HepG2 (cell line): Measurements from ENCODE around the gene VNN1. TPM values are rescaled to one million over a fixed set of nuclear protein-coding genes. Genes with fewer than 3 reads are reported as not detected.

Experiments used
- ATAC-seq: fragments of 200-7000 bp; cut with Tn5 transposase; 3 replicates; pipeline ENCODE4 v1.9.1; 2020; ENCODE audit warnings: mild to moderate bottlenecking, moderate library complexity
- BruUV-seq: library from RNA; stranded (reverse); fragments of 400-500 nt; replicated peaks from 2 replicates; lab custom pipeline; 2021; lab: Mats Ljungman, UMichigan
- CTCF ChIA-PET: fragments of 300-600 bp; formaldehyde crosslinking; extraction: SDS; loops from one replicate; lab custom pipeline; 2021; ENCODE audit warnings: low total read pairs, inconsistent platforms, low intra/inter-chr PET ratio; lab: Yijun Ruan, JAX
- POLR2A ChIA-PET: fragments of 350-600 bp; sonication (Branson Sonifier 250); formaldehyde crosslinking; loops from one replicate; lab custom pipeline; 2020; ENCODE audit warnings: antibody characterized with exemption, inconsistent platforms; lab: Yijun Ruan, JAX
- DNase-seq: peaks from one replicate; pipeline ENCODE4 v3.0.0-alpha.2; 2015; ENCODE audit warnings: low spot score
- FAIRE-seq: peaks from 3 replicates; lab custom pipeline; 2011; peaks lifted over from hg19 to GRCh38; lab: Jason Lieb, UNC
- H2AFZ ChIP-seq: one replicate; pipeline ENCODE4 v1.6.1; 2011; ENCODE audit warnings: low read length, inconsistent platforms
- H3K27ac ChIP-seq: fragments of 300-600 bp; 3 replicates; pipeline ENCODE4 v1.8.0; 2011; ENCODE audit warnings: mixed run types, mild to moderate bottlenecking, mixed read lengths, low read length, inconsistent platforms; ENCODE audit not compliant: insufficient read depth; ENCODE audit errors: extremely low read length
- H3K27me3 ChIP-seq, 2 experiments: fragments of 200-600 bp in 1 of 2; 2 replicates in 1 of 2; 3 replicates in 1 of 2; pipeline versions ENCODE4 v1.6.0 to v1.8.0; 2011; ENCODE audit warnings: low read length in 2 of 2, mild to moderate bottlenecking in 2 of 2, moderate library complexity in 2 of 2, inconsistent platforms in 1 of 2; ENCODE audit not compliant: insufficient read depth in 2 of 2, control insufficient read depth in 1 of 2
- H3K36me3 ChIP-seq, 2 experiments: fragments of 200-600 bp in 1 of 2; replicated peaks in 1 of 2; 2 replicates in 1 of 2; 3 replicates in 1 of 2; pipeline versions ENCODE4 v1.5.1 to v1.8.0; 2011; ENCODE audit warnings: low read length in 2 of 2, inconsistent platforms in 1 of 2; ENCODE audit not compliant: insufficient read depth in 2 of 2, control insufficient read depth in 1 of 2
- H3K4me1 ChIP-seq: 2 replicates; pipeline ENCODE4 v1.5.1; 2012; ENCODE audit warnings: low read length, inconsistent platforms; ENCODE audit not compliant: insufficient read depth
- H3K4me2 ChIP-seq: 2 replicates; pipeline ENCODE4 v1.6.0; 2011; ENCODE audit warnings: low read depth, low read length, inconsistent platforms
- H3K4me3 ChIP-seq, 3 experiments: fragments of 200-600 bp in 1 of 3; sonication (generic), shearing (Covaris generic) in 1 of 3; replicated peaks in 1 of 3; 2 replicates each; pipeline ENCODE4 v1.5.1; 2011 to 2016; ENCODE audit warnings: low read length in 3 of 3, inconsistent platforms in 2 of 3, low read depth in 2 of 3, mild to moderate bottlenecking in 2 of 3, control low read depth in 1 of 3, mixed read lengths in 1 of 3; ENCODE audit not compliant: insufficient read depth in 1 of 3
- H3K79me2 ChIP-seq: one replicate; pipeline ENCODE4 v1.6.1; 2011; ENCODE audit warnings: low read length, inconsistent platforms; ENCODE audit not compliant: insufficient read depth
- H3K9ac ChIP-seq: 2 replicates; pipeline ENCODE4 v1.6.0; 2011; ENCODE audit warnings: mild to moderate bottlenecking, low read depth, low read length, inconsistent platforms; ENCODE audit not compliant: insufficient read depth
- H3K9me3 ChIP-seq: 2 replicates; pipeline ENCODE4 v1.5.1; 2012; ENCODE audit warnings: mild to moderate bottlenecking, low read length
- H4K20me1 ChIP-seq: 2 replicates; pipeline ENCODE4 v1.6.0; 2011; ENCODE audit warnings: inconsistent platforms, mild to moderate bottlenecking, low read length, moderate library complexity; ENCODE audit not compliant: insufficient read depth
- CENPT ChIP-seq: sonication (generic); formaldehyde crosslinking; IDR thresholded peaks from 2 replicates; pipeline ENCODE4 v1.8.0; 2022; ENCODE audit warnings: low read depth, mild to moderate bottlenecking, moderate library complexity, missing genetic modification reagents
- ERF ChIP-seq: IDR thresholded peaks from 2 replicates; pipeline ENCODE4 v1.6.1; 2018; ENCODE audit warnings: missing biosample characterization, missing genetic modification reagents
- FIP1L1 ChIP-seq: fragments of 200-400 bp; formaldehyde crosslinking; IDR thresholded peaks from 2 replicates; pipeline ENCODE4 v1.6.1; 2018; ENCODE audit warnings: low read depth, mild to moderate bottlenecking, low read length, moderate library complexity, borderline replicate concordance; ENCODE audit not compliant: insufficient read depth
- GABPB1 ChIP-seq: IDR thresholded peaks from 2 replicates; pipeline ENCODE4 v1.6.1; 2016; ENCODE audit warnings: mild to moderate bottlenecking, missing genetic modification reagents, moderate library complexity, missing compliant biosample characterization
- GPN1 ChIP-seq: sonication (generic); formaldehyde crosslinking; IDR thresholded peaks from 2 replicates; pipeline ENCODE4 v1.5.1; 2020; ENCODE audit warnings: missing genetic modification reagents, borderline replicate concordance
- KLF16 ChIP-seq, 2 experiments: sonication (generic) in 1 of 2; formaldehyde crosslinking in 1 of 2; IDR thresholded peaks; 2 replicates each; pipeline versions ENCODE4 v1.6.1 to v1.8.0; 2016 to 2023; ENCODE audit warnings: missing genetic modification reagents in 2 of 2, missing compliant biosample characterization in 1 of 2
- KMT2B ChIP-seq: IDR thresholded peaks from 2 replicates; pipeline ENCODE4 v1.6.1; 2016; ENCODE audit warnings: missing genetic modification reagents, missing compliant biosample characterization
- SNRNP70 ChIP-seq: fragments of 200-400 bp; formaldehyde crosslinking; IDR thresholded peaks from 2 replicates; pipeline ENCODE4 v1.6.1; 2017; ENCODE audit warnings: mild to moderate bottlenecking, low read depth, low read length, moderate library complexity
- SOX13 ChIP-seq, 3 experiments: fragments of 450-650 bp in 1 of 3; sonication (generic) in 1 of 3; formaldehyde crosslinking in 1 of 3; IDR thresholded peaks in 2 of 3; conservative IDR thresholded peaks in 1 of 3; 2 replicates each; pipeline versions ENCODE4 v1.5.0 to v1.6.1; 2016 to 2020; ENCODE audit warnings: antibody characterized with exemption in 1 of 3, mild to moderate bottlenecking in 1 of 3, missing compliant biosample characterization in 1 of 3, missing genetic modification reagents in 1 of 3, moderate library complexity in 1 of 3
- TBL1XR1 ChIP-seq: fragments of 150-350 bp; IDR thresholded peaks from 2 replicates; pipeline ENCODE4 v1.6.1; 2014; ENCODE audit warnings: borderline replicate concordance, low read length; ENCODE audit not compliant: partially characterized antibody
- TRIM24 ChIP-seq: sonication (generic); formaldehyde crosslinking; IDR thresholded peaks from 2 replicates; pipeline ENCODE4 v1.8.0; 2022; ENCODE audit warnings: mild to moderate bottlenecking, missing genetic modification reagents
- ZFAT ChIP-seq: sonication (generic); formaldehyde crosslinking; conservative IDR thresholded peaks from 2 replicates; pipeline ENCODE4 v1.8.1; 2023; ENCODE audit warnings: missing genetic modification reagents, inconsistent platforms
- ZMYM3 ChIP-seq: sonication (generic); formaldehyde crosslinking; IDR thresholded peaks from 2 replicates; pipeline ENCODE4 v1.5.1; 2020; ENCODE audit warnings: mild to moderate bottlenecking, missing genetic modification reagents
- ZNF326 ChIP-seq: sonication (generic); formaldehyde crosslinking; IDR thresholded peaks from 2 replicates; pipeline ENCODE4 v1.4.0; 2020; ENCODE audit warnings: missing genetic modification reagents, borderline replicate concordance
- ZNF501 ChIP-seq: sonication (generic); formaldehyde crosslinking; IDR thresholded peaks from 2 replicates; pipeline ENCODE4 v1.5.1; 2020; ENCODE audit warnings: mild to moderate bottlenecking, moderate library complexity, missing genetic modification reagents
- ZNF570 ChIP-seq: sonication (generic); formaldehyde crosslinking; IDR thresholded peaks from 2 replicates; pipeline ENCODE4 v1.4.0; 2020; ENCODE audit warnings: mild to moderate bottlenecking, missing genetic modification reagents, borderline replicate concordance
- ZNF709 ChIP-seq: sonication (generic); formaldehyde crosslinking; IDR thresholded peaks from 2 replicates; pipeline ENCODE4 v1.5.0; 2020; ENCODE audit warnings: mild to moderate bottlenecking, missing genetic modification reagents
- WGBS: methylation state at CpG from one replicate; pipeline ENCODE4 v1.1.6; 2017; ENCODE audit warnings: low lambda C conversion rate; 5-methylcytosine and 5-hydroxymethylcytosine counted together
- in situ Hi-C: cut with HindIII; loops from 2 replicates; pipeline ENCODE4 v1.10.0; 2017; ENCODE audit warnings: low pct_unique_long_range_greater_than_20kb; ENCODE audit not compliant: extremely low pct_ligation_motif_present
- intact Hi-C: fragments of 100-400 bp; cut with micrococcal nuclease; formaldehyde crosslinking; loops from one replicate; pipeline ENCODE4 v1.10.0; 2022; ENCODE audit not compliant: unreplicated experiment
- polyA plus RNA-seq, 8 experiments: library from polyadenylated mRNA; depleted of rRNA in 3 of 8; stranded (reverse) in 7 of 8; unstranded in 1 of 8; fragments of >200 nt; fragmentation: Illumina TruSeq in 4 of 8; extraction: Trizol in 4 of 8; gene quantifications; 2 replicates each; pipeline versions ENCODE4 v1.2.1 to v1.2.3, GENCODE V29; 2011 to 2016; ENCODE audit warnings: low read depth in 4 of 8, missing spikeins in 1 of 8, mixed read lengths in 1 of 8; ENCODE audit not compliant: insufficient read depth in 1 of 8
- total RNA-seq, 5 experiments: library from RNA; depleted of rRNA; stranded (reverse); fragments of >200 nt; fragmentation: Illumina TruSeq; extraction: Trizol; gene quantifications; 2 replicates each; pipeline ENCODE4 v1.2.3, GENCODE V29; 2016; ENCODE audit warnings: low read depth in 1 of 5
- TF ChIP-seq, protein P1 (sequence below): fragments of 450-650 bp; IDR thresholded peaks from 2 replicates; pipeline ENCODE4 v1.6.1; 2017
- TF ChIP-seq, protein P2 (sequence below): sonication (generic); formaldehyde crosslinking; IDR thresholded peaks from 2 replicates; pipeline ENCODE4 v1.9.0; 2021; ENCODE audit warnings: missing genetic modification reagents, borderline replicate concordance
- TF ChIP-seq, protein P3 (sequence below): sonication (generic); formaldehyde crosslinking; IDR thresholded peaks from 2 replicates; pipeline ENCODE4 v1.4.0; 2020; ENCODE audit warnings: mild to moderate bottlenecking, missing genetic modification reagents

The VNN1 gene
- total and polyA plus RNA-seq, 2 of the 13 experiments (the other 11 are each of a cell fraction or from before 2014, with no cell fraction given): 0.62 to 4.0 TPM

DNA sequence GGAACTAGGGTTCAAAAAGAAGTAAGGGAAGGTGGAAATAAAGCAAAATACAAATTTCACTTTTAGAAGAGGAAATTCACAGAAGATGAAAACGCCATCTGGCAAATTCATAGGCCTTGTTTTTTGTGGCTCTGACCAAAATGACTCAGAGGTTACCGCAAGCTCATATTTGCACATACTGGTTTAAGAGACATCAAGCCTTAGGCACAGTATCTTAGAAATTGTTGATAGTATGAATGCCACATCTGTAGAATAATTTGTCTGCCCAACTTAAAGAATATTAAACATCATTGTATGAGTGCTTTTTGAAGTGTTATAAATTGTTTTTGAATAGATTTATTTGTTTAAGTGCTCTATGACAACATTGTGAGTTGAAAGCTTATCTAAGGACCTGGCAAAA is 65.5 kb downstream of the VNN1 start:
- no TSS peak for BruUV-seq
- ATAC-seq: no peak
- no peaks in the 10 kb centered on the region for H3K36me3 ChIP-seq
- POLR2A ChIA-PET: no interaction called here
- WGBS: 32% methylated on average over 2 of the region's 2 CpGs
- no peak overlapping the region for H3K4me3 ChIP-seq
- no peak for FAIRE-seq
- 0 out of 5 replicates have a peak, but pooled peaks cover 0 to 4% of the 10 kb centered on the region in 2 experiments for H3K27me3 ChIP-seq
- H3K4me2 ChIP-seq: no peak overlapping the region
- intact Hi-C loops: no loop called here
- in situ Hi-C loops: no loop called here
- no peaks in the 10 kb centered on the region for H3K79me2 ChIP-seq
- H3K9me3 ChIP-seq: no peaks in the 10 kb centered on the region
- H4K20me1 ChIP-seq: no peaks in the 10 kb centered on the region
- H3K9ac ChIP-seq: no peak overlapping the region
- H3K27ac ChIP-seq: no peak overlapping the region
- no peak for TF ChIP-seq CENPT (CRISPR knock-in tag)
- no peak for TF ChIP-seq ZFAT (CRISPR knock-in tag)
- no peak for TF ChIP-seq KMT2B (CRISPR knock-in tag)
- no peak for TF ChIP-seq ERF (CRISPR knock-in tag)
- no peak for TF ChIP-seq ZNF326
- no peak for TF ChIP-seq SOX13 (IDR thresholded peaks at IDR 0.05)
- no peak for TF ChIP-seq SOX13 (CRISPR knock-in tag; conservative IDR thresholded peaks at IDR 0.05 in 1 of 2, IDR thresholded peaks at IDR 0.05 in 1 of 2)
- no peak for TF ChIP-seq GABPB1
- TF ChIP-seq ZNF501 (CRISPR knock-in tag): no peak
- TF ChIP-seq FIP1L1: no peak
- no peak for TF ChIP-seq TBL1XR1
- TF ChIP-seq, protein P1, sequence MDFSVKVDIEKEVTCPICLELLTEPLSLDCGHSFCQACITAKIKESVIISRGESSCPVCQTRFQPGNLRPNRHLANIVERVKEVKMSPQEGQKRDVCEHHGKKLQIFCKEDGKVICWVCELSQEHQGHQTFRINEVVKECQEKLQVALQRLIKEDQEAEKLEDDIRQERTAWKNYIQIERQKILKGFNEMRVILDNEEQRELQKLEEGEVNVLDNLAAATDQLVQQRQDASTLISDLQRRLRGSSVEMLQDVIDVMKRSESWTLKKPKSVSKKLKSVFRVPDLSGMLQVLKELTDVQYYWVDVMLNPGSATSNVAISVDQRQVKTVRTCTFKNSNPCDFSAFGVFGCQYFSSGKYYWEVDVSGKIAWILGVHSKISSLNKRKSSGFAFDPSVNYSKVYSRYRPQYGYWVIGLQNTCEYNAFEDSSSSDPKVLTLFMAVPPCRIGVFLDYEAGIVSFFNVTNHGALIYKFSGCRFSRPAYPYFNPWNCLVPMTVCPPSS: no peak
- TF ChIP-seq ZNF709: no peak
- TF ChIP-seq, protein P2, sequence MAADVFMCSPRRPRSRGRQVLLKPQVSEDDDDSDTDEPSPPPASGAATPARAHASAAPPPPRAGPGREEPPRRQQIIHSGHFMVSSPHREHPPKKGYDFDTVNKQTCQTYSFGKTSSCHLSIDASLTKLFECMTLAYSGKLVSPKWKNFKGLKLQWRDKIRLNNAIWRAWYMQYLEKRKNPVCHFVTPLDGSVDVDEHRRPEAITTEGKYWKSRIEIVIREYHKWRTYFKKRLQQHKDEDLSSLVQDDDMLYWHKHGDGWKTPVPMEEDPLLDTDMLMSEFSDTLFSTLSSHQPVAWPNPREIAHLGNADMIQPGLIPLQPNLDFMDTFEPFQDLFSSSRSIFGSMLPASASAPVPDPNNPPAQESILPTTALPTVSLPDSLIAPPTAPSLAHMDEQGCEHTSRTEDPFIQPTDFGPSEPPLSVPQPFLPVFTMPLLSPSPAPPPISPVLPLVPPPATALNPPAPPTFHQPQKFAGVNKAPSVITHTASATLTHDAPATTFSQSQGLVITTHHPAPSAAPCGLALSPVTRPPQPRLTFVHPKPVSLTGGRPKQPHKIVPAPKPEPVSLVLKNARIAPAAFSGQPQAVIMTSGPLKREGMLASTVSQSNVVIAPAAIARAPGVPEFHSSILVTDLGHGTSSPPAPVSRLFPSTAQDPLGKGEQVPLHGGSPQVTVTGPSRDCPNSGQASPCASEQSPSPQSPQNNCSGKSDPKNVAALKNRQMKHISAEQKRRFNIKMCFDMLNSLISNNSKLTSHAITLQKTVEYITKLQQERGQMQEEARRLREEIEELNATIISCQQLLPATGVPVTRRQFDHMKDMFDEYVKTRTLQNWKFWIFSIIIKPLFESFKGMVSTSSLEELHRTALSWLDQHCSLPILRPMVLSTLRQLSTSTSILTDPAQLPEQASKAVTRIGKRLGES: no peak
- TF ChIP-seq GPN1: no peak
- TF ChIP-seq SNRNP70: no peak
- TF ChIP-seq ZMYM3 (CRISPR knock-in tag): no peak
- TF ChIP-seq TRIM24 (CRISPR knock-in tag): no peak
- TF ChIP-seq KLF16 (CRISPR knock-in tag; IDR thresholded peaks at IDR 0.05): no peak
- TF ChIP-seq, protein P3, sequence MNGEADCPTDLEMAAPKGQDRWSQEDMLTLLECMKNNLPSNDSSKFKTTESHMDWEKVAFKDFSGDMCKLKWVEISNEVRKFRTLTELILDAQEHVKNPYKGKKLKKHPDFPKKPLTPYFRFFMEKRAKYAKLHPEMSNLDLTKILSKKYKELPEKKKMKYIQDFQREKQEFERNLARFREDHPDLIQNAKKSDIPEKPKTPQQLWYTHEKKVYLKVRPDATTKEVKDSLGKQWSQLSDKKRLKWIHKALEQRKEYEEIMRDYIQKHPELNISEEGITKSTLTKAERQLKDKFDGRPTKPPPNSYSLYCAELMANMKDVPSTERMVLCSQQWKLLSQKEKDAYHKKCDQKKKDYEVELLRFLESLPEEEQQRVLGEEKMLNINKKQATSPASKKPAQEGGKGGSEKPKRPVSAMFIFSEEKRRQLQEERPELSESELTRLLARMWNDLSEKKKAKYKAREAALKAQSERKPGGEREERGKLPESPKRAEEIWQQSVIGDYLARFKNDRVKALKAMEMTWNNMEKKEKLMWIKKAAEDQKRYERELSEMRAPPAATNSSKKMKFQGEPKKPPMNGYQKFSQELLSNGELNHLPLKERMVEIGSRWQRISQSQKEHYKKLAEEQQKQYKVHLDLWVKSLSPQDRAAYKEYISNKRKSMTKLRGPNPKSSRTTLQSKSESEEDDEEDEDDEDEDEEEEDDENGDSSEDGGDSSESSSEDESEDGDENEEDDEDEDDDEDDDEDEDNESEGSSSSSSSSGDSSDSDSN (CRISPR knock-in tag): no peak
- no peak for TF ChIP-seq ZNF570
- no peak overlapping the region for H2AFZ ChIP-seq
- CTCF ChIA-PET: no interaction called here
- H3K4me1 ChIP-seq: no peaks in the 10 kb centered on the region
- no peak for DNase-seq
